Muscle of arm (tissue), 12 donors: Measurements from ENCODE around the gene TREM2. TPM values are rescaled to one million over a fixed set of nuclear protein-coding genes. Genes with fewer than 3 reads are reported as not detected.

Source experiments
- DNase-seq: peaks from one replicate; pipeline ENCODE4 v3.0.0-alpha.2; 2013
- polyA plus RNA-seq, 12 donors: library from polyadenylated mRNA; unstranded; fragments of 120-200 nt; gene quantifications; one replicate each; pipeline ENCODE4 v1.2.1, GENCODE V29; 2013; ENCODE audit not compliant: insufficient read length in 12 of 12

The TREM2 gene
- polyA plus RNA-seq, 12 donors, result 0.26 to 0.60 (median 0.41) TPM; not detected in 4

- DNase-seq, result no peak
Measured at GRCh38 chr6:41184761-41185160, 21.8 kb upstream of the TREM2 start.

- no peak for DNase-seq
Measured at GRCh38 chr6:41182069-41183034, 19.4 kb upstream of the TREM2 start.

DNA sequence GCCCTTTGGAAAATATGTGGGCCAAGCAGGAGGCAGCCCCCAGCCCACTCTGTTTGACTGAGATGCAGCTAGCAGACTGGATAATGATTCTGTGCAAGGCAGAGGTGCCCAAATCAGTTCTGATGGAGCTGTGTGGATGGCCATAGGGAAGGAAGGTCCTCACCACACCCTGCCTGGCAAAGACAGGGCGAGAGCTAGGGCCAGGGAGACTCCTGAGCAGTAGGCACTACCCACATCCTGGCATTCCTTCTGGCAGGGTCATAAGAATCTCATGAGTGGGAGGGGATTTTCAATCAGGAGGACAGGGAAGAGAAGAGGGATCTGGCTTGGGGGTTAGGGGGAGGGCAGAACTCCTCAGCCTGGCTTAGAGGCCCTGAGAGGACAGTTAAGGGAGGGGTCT lies 18.6 kb upstream of the TREM2 start:
- no peak for DNase-seq

- no peak for DNase-seq
Measured at GRCh38 chr6:41179163-41179562, 16.2 kb upstream of the TREM2 start.

DNA sequence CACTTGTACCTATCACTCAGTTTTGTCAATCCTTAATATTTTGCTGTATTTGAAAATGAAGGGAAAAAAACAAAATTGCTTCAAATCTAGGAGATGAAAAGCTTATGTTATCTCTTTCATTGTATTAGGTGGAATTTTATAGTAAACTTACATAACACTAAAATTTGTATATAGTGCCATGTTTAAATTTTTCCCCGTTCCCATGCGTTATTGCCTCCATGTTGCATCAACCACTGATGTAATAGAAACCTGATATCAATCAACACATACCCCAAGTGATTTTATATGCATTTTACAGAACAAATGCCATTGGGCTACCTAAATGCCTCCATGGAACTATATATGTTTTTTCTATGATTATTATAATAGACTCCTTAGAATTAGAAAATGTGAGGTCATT lies 14.8 kb upstream of the TREM2 start:
- DNase-seq, result no peak

GRCh38 chr6:41177287-41177686 lies 14.4 kb upstream of the TREM2 start:
- DNase-seq, result no peak

GRCh38 chr6:41176189-41176588 lies 13.3 kb upstream of the TREM2 start:
- DNase-seq, result no peak

DNA sequence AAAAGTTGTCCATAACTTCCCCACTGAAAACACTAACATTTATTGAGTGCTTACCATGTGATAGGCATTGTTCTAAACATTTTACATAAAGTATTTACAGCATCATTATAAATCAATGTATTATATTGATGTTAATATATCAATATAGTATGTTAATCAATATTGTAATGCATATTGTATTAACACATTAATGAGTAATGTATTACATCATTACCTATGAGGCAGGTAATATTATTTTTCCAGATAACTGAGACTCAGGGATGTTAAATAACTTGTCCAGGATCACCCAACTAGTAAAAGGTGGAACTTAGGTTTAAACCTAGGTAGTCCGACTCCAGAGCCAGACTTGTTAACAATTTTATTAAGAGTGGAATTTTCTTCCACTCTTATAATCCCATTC lies 12.2 kb upstream of the TREM2 start:
- no peak for DNase-seq

GRCh38 chr6:41174610-41175009 lies 11.7 kb upstream of the TREM2 start:
- no peak for DNase-seq

DNA sequence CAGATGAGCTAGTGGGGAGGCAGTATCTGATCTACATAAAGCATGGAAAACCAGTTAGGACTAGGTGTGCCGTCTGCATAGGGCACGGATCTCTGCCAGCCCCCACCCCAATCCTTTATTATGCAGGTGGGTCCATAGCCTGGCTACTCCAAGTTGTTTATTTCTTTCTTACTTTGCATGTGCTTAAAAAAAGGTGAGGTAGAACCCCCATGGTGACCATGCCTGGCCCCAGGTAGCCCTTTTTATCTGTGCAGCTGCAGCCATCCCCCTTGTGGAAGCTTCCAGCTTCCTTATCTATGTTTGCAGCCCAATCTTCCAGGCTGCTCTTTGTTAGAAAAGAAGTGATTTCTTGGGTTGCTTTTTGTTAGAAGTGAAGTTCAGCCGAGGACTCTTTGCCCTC lies 9.0 kb upstream of the TREM2 start:
- DNase-seq, result no peak

- DNase-seq, result no peak
Measured at GRCh38 chr6:41170547-41171160, 7.7 kb upstream of the TREM2 start.

DNA sequence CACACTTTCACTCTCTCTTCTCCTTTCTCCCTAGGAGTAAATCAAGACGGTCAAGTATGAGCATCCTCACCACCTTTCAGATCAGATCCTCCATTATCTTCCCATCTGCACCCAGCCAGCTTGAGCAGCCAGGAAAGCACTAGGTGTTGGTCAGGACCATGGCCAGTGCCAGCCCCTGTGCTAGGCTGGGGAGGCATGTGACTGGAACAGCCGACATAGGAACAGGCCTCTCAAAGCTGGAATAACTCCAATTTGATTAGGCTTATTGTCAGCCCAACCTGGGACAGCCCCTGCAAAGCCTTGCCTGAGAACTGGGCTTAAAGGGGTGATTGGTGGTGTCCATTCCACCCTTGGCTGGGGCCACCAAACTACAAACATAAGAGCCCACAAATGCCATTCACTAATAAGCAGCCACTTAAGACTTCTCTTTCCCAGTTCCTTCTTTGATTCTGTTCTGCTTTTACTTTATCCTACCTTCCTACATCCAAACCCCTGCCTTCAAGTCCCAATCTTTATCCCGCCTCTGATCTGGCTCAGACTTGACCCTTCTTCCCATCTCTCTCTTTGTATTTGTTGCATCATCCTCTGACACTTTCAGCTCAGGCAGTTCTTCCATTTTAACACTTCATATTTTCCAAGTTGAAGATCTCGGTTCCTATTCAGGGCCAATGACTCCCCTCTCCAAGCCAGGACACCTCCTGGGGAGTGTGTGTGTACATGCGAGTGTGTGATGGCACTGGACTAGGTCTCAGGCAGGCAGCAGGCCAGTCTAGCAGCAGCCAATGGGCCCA lies 4.5 kb upstream of the TREM2 start:
- no peak for DNase-seq

GRCh38 chr6:41164551-41165120 lies 1.7 kb upstream of the TREM2 start:
- no peak for DNase-seq

GRCh38 chr6:41163419-41163717 lies 452 bp upstream of the TREM2 start:
- DNase-seq, result no peak

- DNase-seq, result no peak
Measured at GRCh38 chr6:41161851-41162552, 914 bp downstream of the TREM2 start.

GRCh38 chr6:41161380-41161779 lies 1.5 kb downstream of the TREM2 start:
- DNase-seq, result no peak

- DNase-seq, result no peak
Measured at GRCh38 chr6:41160933-41161332, 2.0 kb downstream of the TREM2 start.

- DNase-seq, result no peak
Measured at GRCh38 chr6:41159415-41160082, 3.4 kb downstream of the TREM2 start.

GRCh38 chr6:41157323-41157722 lies 5.6 kb downstream of the TREM2 start:
- DNase-seq, result no peak

- no peak for DNase-seq
Measured at GRCh38 chr6:41156771-41157170, 6.1 kb downstream of the TREM2 start.

DNA sequence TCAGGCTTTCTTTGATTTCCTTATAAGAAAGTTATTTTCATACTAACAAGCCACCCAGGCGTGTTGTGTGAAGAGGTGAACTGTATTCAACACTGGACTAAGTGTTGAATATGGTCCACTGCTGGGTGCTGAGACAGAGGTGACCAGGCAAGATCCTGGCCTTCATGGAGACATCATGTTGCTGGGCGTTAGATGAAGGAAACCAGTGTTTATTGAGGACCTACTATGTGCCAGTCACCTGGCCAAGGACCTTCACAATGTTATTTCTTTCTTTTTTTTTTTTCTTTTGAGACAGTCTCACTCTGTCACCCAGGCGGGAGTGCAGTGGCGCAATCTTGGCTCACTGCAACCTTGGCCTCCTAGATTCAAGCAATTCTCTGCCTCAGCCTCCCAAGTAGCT lies 6.9 kb downstream of the TREM2 start:
- DNase-seq, result no peak
